GM12864 (cell line): ENCODE measurements around the gene SOSTDC1.
A peak's percentile ranks its signal among the peaks of the same experiment; 100 is the strongest.

Experiments used
- DNase-seq: peaks from one replicate; pipeline ENCODE4 v3.0.0-alpha.2; 2011; ENCODE audit warnings: low read depth
- H3K4me3 ChIP-seq: 2 replicates; pipeline ENCODE4 v1.5.1; 2011; ENCODE audit warnings: mild to moderate bottlenecking, low read depth, low read length, control low read depth
- TF ChIP-seq, protein P1 (sequence below): IDR thresholded peaks from 2 replicates; pipeline ENCODE4 v1.5.1; 2011; ENCODE audit warnings: low read depth, mild to moderate bottlenecking, moderate library complexity, low read length, control low read depth, inconsistent platforms; ENCODE audit errors: missing control alignments

The SOSTDC1 gene

DNA sequence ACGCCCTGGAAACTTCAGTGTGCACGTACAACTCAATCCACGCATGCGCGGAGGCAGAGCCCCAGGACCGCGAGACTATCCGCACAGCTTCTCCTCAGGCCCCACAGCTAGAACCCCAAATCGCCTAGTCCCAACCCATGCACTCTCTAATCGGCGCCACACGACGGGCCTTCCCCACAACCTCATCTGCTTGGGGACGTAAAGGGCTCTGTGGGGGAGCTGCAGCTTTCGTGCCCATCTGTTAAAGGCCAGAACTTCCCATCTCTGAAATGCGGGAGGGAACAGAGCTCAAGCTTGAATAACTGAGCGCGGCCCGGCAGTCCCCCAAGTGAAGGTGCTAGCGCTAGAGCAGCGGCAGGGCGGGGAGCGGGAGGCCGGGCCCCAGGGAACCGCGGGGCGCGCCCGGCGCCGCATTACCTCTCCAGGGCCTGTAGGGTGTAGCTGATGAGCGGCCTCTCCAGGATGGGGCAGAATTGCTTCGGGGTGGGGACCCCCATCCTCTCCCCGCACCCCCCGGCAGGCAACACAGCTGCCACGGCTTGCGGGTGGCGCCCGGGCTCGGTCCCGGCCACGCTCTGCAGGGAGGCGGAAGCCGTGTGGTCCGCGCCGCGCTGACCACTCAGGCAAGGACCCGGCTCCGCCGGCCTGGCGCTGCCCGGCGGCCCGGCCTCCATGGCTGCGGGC is 44.7 kb downstream of the SOSTDC1 start:
- peak; percentile 35 for DNase-seq
- TF ChIP-seq, protein P1, sequence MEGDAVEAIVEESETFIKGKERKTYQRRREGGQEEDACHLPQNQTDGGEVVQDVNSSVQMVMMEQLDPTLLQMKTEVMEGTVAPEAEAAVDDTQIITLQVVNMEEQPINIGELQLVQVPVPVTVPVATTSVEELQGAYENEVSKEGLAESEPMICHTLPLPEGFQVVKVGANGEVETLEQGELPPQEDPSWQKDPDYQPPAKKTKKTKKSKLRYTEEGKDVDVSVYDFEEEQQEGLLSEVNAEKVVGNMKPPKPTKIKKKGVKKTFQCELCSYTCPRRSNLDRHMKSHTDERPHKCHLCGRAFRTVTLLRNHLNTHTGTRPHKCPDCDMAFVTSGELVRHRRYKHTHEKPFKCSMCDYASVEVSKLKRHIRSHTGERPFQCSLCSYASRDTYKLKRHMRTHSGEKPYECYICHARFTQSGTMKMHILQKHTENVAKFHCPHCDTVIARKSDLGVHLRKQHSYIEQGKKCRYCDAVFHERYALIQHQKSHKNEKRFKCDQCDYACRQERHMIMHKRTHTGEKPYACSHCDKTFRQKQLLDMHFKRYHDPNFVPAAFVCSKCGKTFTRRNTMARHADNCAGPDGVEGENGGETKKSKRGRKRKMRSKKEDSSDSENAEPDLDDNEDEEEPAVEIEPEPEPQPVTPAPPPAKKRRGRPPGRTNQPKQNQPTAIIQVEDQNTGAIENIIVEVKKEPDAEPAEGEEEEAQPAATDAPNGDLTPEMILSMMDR = no peak
- H3K4me3 ChIP-seq = peak overlapping the region; percentile 42

DNA sequence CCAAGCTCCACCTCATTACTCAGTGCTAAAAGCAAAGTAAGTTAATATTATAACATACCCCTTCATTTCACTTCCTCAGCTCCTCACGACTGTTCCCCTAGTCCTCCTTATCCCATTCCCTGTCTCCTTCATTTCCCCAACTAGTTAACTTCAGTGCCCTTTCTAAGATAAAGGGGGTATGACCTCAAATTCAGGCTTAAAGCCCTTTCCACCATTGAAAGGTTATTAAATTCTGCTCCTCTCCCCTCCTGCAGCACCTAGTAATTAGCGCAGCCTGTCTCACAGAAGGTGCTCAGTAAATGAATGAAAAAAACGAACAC is 45.2 kb downstream of the SOSTDC1 start:
- H3K4me3 ChIP-seq = no peak overlapping the region; the same call in 1 of the 2 replicates
- DNase-seq = no peak
- TF ChIP-seq, protein P1 = no peak

DNA sequence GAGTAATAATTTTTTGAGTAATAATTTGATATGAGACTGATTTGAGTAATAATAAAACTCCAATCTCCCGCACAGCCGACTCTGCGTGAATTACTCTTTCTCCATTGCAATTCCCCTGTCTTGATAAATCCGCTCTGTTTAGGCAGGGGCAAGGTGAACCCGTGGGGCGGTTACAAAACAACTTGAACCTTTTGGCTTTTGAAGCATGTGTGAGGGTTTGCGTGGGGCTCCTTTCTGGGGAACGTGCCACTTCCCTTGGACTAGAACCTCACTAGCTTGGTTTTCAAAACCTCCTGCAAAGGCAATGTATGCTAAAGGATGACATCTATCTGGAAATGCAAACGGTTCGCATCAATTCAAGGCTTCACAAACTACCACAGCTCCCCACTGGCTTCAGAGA is 45.7 kb downstream of the SOSTDC1 start:
- TF ChIP-seq, protein P1 = no peak
- H3K4me3 ChIP-seq = no peak overlapping the region
- no peak for DNase-seq

DNA sequence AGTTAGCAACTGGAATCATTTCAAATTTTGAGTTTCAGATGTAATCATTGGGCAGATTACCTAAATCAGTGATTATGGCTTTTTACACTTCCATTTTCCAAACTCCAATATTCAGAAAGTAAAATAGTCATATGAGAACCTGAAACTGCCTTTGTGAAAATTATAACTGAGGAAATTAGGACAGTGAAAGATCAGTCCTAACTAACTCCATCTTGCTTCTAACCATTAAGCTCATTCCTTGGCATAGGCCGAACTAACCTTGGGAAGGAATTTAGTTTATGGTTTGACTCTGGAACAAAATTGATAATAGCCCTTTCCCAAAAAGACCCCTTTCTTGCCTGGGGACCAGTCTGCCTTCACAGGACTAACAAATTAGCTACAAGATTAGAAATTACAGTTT is 46.4 kb downstream of the SOSTDC1 start:
- H3K4me3 ChIP-seq = no peak overlapping the region
- DNase-seq = no peak
- TF ChIP-seq, protein P1 = no peak

DNA sequence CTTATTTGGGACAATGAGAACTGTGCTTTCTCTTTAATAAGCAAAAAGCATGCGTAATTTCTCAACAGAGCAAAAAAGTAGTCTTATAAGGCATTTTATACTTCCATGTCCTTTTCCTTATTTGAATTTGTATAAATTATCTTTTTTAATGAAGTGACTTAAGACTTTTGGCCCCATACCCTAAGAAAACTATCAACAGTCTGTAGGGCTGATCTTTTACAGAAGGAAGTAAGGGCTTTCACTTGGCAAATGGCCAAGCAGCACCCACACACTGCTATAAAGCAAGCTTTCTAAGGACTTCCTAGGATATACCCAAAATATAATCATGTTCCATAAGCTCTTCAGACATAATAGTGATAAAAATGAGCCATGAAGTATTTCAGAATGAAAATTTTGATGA is 47.6 kb downstream of the SOSTDC1 start:
- TF ChIP-seq, protein P1 = no peak
- no peak for DNase-seq

DNA sequence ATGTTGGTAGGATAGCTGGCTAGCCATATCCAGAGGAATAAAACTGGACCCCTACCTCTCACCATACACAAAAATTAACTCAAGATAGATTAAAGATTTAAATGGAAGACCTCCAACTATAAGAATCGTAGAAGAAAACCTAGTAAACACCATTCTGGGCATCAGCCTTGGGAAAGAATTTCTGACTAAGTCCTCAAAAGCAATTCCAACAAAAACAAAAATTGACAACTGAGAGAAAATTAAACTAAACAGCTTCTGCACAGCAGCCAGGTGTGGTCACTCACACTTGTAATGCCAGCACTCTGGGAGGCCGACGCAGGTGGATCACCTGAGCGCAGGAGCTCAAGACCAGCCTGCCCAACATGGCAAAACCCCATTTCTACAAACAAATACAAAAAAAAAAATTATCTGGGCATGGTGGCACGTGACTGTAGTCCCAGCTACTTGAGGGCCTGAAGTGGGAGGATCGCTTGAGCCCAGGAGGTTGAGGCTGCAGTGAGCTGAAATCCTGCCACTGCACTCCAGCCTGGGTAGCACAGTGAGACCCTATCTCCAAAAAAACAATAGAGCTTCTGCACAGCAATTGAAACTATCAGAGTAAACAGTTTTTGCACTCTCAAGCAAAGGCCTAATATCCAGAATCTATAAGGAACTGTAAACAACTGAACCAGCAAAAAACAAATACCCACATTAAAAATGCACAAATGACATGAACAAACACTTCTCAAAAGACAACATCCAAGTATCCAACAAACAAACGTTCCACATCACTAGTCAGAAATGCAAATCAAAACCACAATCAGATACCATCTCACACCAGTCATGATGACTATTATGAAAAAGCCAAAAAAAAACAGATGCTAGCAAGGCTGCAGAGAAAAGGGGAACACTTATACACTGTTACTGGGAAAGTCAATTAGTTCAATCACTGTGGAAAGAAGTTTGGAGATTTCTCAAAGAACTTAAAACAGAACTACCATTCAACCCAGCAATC is 49.0 kb downstream of the SOSTDC1 start:
- TF ChIP-seq, protein P1 = no peak
- no peak overlapping the region for H3K4me3 ChIP-seq
- DNase-seq = no peak

More for the DNA sequence above, 47.6 kb downstream of the SOSTDC1 start:
- H3K4me3 ChIP-seq = no peak overlapping the region
